GM19023 (cell line): Measurements from ENCODE around the gene SMIM33.
A peak's percentile ranks its signal among the peaks of the same experiment; 100 is the strongest.
"Not testable (repeated sequence)": the region's sequence is repeated elsewhere in the genome, so short reads cannot be mapped to it uniquely, and the experiment has no call there.

Source experiments
- ATAC-seq: cut with Tn5 transposase; IDR thresholded peaks from one replicate; pipeline ENCODE4 v1.9.1; 2021; ENCODE audit warnings: mild to moderate bottlenecking, moderate library complexity; ENCODE audit not compliant: unreplicated experiment

The SMIM33 gene

DNA sequence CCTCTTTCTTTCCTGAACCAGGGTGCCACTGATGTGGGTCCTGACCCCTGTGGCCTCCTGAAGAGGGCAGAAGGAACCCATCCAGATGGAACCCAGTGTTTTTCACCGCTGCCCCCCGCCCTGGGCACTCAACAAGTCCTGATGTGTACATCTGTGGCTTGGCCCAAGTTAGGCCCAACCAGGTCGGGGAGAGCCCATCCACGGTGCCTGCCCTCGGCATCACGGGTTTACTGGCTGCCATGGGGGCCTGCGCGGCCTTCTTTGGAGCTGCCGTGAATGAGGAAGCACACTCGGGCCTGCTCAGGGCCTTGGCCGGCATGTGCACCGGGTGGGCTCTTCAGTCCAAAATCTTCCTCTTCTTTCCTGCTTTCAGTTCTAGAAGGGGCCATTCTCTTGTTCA lies 14.0 kb upstream of the SMIM33 start:
- ATAC-seq: no peak

DNA sequence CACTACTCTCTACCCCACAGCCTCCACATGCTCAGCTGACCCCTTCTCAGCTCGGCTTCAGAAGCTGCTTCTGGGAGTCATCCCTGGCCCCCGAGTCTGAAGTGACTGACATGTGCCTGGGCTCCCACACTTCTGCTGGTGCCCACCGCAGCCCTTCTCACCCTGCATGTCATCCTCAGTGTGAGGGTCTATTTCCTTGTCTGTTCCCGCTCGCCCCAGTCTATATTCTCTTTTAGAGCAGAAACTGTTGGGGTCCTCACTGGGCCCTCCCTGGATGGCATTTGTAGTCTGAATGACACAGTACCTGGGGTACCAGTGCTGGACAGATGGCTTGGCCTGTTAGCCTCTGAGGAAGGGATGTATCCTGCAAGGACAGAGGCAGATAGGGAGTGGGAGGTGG lies 13.6 kb upstream of the SMIM33 start:
- no peak for ATAC-seq

DNA sequence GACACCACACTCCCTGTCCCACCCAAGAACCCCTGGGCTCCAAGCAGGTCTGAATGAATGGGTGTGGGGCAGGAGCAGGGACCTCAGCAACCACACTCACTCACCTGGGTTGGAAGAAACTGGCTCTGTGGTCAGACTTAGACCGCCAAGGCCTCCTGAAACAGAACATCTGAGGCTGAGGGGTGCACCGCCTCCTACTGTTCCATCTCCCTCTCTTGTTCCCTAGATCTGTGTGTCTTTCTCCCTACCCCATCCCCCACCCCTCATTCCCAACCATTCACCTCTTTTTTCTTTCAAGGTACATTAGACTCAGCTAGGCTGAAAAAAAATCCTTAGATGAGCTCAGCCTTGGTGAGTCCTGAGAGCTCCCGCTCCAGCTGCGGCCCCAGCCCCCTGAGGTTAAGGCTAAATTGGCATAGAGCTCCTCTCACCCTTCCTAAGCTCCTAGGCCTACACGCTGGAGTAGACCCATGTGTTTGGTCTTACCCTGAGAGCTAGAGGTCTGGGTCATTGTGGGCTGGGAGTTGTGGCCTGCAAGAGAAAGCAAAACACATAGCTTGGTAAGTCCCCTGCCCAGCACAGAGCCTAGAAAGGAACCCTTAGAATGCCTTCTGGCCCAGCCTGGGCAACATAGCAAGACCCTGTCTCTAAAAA lies 13.0 kb upstream of the SMIM33 start:
- peak; percentile 35 for ATAC-seq

DNA sequence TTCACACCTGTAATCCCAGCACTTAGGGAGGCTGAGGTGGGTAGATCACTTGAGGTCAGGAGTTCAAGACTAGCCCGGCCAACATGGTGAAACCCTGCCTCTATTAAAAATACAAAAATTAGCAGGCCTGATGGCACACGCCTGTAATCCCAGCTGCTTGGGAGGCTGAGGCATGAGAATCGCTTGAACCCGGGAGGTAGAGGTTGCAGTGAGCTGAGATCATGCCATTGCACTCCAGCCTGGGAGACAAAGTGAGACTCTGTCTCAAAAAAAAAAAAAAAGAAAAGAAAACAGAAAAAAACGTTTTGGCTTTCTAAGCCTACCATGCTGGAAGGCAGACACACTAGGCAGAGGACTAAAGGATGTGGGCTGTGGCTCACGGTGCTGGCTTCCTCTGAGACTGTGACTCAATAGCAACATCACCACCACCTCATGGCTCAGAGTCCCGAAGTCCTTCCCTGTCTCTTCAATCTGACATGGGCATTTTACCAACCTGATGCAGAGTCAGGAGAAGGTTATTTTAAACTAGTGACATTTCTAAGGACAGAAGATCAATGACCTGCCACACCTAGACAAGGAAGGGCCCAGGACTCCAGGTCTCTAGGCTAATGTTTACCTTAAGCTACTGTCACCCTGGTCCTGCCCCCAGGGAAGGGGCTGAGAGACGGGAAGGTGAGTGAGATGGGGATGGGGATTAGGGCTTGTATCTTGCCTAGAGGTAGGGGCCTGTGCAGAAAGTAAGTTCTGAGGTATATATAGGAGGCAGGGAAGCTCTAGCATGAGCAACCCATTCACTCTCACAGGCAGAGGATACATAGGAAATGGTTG lies 12.0 kb upstream of the SMIM33 start:
- peak; percentile 45 for ATAC-seq

DNA sequence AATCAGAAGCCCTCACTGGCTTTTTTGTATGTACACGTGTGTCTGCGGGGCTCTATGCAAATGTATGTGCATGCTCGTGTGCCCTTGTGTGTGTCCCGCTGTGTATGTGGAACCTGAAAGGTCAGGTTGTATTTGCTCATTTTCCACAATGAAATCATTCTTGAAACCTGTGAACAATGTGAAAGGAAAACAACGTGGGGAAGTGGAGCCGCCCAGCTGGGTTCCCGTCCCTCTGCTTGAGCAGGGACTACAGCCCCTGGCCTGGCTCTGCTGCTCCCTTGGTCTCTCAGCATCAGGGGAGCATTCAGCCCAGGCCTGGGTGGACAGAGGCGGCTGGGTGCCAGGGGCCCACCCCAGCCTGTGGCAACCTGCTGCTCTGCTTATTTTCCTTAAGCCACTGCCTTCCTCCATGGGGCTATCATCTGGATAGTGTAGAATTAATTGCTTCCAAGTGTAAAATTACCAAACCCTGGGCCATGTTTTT lies 11.3 kb upstream of the SMIM33 start:
- ATAC-seq: peak; percentile 36

DNA sequence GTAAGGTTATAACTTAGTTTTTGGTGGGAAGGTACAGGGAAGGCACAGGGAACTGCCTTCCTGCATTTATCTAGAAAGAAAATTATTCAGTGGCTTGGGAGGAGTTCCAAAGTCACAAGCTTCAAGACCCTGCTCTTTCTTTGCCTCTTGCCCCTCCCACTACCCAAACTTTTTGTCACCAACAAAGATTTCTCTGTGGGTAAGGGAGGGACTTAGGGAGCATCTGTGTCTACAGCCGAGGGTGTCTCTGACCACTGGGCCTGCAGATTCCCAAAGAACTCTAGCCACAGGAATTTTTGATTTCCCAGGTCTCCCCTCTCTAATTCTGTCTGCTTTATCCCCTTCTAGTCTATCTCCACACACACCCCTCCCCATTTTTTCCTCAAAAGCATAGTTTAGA lies 10.3 kb upstream of the SMIM33 start:
- ATAC-seq: no peak

DNA sequence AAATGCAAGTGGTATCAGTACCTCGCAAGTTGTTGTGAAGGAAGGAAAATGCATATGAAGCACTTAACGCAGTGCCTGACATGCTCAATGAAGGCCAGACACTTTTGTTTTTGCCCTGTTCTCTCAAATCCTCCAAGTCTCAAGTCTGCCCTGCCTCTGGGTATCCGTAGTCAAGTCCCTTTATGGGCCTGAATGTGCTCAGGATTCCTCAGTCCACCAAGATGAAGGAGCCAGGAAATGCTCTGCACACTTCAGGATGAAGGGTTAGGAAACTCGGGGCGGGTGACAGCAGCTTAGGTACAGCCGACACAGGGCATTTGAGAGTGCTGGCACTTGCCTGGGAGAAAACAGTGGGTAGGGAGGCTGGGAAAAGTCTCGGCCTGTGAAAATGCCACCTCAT lies 9.6 kb upstream of the SMIM33 start:
- no peak for ATAC-seq

DNA sequence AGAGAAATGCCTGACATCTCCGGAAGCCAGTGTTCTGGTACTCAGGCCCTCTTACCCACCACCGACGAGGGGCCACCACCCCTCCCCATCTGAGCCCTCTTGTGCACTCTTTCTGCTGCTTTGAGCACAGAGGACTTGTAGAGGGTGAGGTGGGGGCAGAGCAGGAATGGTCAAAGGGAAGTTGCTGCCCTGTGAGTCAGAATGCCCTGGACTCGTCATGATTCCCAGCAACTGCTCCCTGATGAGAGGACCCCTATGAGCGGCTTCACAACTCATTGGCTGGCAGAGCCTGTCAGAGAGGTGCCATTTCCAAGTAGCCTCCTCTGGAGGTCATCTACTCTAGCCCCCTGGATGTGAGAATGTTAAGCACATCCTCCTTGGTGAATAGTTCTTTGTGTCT lies 9.1 kb upstream of the SMIM33 start:
- no peak for ATAC-seq

DNA sequence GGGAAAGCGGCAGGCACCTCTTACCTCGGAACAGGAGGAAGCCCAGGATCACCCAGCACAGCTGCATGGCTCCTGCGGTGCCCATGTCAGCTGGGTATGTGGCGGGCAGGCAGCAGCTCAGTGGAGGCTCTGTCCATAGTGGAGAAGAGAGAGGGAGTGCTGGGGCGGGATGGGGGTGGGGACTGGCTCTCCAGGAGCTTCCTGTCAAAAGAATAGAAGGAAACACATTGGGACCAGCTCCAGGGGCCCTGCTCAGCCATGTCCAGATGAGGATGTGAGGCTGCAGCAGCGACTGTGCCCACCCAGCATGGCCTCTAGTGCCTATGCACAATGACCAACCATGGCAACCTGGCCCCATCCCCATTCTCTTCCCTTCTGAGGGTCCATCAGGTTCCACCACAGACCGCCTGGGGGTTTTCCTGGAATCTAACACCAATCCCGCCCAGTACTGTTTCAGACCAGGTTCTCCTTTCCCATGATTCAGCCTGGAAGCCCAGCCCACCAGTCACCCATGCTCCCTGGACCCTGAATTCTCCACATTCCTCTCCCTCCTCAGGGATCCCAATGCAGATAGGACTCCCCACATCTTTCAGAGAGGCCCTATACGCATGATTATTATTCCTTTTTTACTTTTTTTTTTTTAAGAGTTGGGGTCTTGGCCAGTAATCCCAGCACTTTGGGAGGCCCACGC lies 8.1 kb upstream of the SMIM33 start, which contains the start of gene ECSCR:
TSS of gene ECSCR (minus strand) at position 158 of the 691 bp plus-strand sequence. CDS start at position 85, 73 bp downstream.
- no peak for ATAC-seq

DNA sequence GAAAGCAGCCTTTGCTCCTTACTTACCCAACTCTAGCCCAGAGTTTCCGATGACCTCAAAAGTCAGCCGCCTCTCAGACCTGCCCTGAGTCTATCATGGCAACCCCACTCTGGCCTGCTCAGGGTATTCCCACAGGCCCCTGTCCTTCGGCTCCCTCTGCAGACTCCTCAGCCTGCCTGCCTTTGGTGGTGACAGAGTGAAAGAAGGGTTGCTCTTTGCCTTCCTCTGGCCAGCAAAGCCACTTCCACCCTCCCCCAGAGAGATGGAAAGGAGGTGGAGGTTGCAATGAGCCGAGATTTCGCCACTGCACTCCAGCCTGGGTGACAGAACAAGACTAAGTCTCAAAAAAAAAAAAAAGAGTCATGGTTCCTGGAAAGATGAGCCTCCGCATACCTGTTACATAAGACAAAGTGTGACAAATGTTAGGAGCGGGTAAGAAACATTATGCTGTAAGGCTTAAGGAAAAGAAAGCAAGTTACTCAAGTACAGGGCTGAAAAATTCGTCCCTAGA lies 2.3 kb upstream of the SMIM33 start:
- ATAC-seq: no peak

DNA sequence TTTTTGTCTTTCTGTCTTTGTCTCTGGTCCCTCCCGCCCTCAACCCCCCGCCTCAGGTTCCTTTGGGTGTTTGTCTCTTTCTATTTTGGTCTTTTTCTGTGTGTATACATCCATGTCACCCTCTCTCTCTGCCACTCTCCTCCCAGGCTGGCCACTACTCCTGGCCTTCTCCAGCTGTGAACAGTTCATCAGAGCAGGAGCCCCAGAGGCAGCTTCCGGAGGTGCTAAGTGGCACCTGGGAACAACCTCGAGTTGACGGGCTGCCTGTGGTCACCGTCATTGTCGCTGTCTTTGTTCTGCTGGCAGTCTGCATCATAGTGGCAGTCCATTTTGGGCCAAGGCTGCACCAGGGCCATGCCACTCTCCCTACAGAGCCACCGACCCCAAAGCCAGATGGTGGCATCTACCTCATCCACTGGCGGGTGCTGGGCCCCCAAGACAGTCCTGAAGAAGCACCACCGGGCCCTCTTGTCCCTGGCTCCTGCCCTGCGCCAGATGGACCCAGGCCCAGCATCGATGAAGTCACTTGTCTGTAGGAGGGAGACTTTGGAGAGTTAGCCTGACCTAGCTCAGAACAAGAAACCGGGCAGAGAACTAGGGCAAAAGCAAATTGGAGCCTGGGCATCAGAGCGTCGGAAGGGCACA lies 1.7 kb downstream of the SMIM33 start:
- ATAC-seq: no peak

DNA sequence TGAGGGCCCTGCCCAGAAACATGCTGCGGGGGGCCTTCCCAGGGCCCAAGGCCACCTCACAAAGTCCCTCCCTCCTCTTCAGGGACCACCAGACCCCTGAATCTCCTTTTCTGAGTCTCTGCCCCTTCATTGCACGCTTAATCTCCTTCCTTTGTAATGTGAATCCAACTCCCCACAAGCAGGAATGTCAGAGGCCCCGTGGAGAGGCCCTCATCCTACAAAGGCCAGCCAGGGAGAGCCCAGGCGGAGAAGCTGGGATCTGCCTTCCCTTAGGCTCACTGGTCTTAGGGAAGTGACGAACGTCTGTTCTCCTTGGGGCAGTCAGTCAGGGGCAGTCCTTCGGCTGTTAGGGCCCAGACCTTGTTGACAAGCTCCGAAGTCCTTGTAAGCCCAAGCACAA lies 2.3 kb downstream of the SMIM33 start:
- ATAC-seq: no peak

DNA sequence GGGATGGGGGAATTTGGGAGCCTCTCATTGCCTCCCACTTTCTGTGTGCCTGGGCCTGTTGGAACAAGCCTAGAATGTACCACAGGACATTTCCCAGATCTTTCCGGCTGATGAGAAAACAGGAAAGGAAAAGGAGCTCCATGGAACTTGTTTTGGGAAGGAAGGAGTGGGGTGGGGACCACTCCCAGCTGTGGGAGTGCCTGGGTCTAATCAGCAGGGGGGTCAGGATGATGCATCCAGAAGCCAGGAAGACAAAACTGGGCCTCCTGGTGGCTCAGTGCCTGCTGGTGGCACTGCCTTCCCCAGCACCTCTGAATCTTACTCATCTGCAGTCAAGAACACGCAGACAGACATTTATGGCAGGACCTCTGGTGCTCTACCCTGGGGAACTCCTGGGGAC lies 2.8 kb downstream of the SMIM33 start:
- no peak for ATAC-seq

DNA sequence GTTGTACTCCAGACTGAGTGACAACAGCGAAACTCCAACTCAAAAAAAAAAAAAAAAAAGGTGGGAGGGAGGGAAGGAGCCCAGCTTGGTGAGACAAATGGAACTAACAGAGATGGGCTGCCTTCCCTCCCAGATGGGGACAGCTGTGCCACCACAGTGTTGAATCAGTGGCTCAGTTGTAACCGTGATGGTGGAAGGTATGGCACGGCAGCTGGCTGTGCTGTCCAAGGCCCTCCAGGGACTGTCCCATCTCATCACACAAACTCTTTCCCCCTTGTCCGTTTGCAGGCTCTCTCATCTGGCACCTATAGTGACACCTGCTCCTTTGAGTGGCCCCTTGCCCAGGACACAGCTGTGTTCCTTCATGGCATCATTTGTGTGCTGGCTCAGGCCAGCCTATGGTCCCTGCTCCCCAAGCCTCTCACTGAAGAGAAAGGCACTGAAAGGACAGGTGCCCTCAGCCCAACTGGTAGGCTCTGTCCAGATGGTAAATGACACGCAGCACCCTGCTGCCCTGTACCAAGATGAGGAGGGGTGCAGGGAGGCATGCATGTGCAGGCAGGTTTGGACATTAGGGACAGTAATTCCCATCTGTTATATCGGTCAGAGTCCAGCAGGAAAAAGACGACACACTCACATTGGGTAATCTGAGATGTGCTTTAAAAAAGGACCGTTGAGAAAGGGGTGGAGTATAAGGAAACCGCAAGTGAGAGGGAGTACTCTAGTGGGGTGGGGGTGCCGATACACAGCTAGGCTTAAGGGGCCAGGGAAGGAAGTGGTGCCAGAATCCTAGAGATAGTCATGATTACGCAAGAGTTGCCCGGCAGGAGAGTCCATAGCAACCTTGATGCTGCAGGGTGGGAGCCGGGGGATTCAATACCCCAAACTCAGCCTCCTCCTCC lies 4.3 kb downstream of the SMIM33 start:
- no peak for ATAC-seq

DNA sequence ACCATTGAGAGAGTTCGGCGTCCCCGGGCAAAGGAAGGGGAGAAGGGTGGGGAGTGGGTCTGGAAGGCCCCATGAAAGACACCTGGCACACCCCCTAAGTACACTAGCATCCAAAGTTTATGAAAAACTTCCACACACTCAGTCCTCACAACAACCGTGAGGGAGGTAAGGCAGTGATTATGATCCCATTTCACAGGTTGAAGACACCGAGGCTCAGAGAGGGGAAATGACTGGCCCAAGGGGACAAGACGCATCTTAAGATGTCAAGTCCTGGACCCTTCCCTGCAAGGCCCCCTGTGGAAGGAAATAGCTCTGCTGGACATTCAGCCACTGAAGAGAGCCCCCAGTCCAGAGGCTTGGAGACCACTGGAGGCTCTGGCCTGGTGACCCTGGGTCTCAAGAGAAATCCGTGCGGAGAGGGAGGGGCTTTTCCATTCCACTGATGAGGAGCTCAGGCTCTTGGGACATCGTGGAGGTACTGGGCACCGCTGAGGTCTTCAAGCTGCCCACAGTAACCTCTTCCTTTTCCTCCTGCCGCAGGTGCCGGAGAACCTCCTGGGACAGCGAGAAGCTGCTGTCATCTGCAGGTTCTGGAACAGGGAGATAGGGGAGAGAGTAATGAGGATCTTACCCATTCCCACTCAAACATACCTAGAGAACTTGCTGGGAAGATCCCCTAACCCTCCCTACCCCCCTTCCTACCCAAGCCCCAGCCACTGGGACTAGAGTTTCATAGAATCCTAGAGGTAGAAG lies 5.2 kb downstream of the SMIM33 start:
- ATAC-seq: no peak

DNA sequence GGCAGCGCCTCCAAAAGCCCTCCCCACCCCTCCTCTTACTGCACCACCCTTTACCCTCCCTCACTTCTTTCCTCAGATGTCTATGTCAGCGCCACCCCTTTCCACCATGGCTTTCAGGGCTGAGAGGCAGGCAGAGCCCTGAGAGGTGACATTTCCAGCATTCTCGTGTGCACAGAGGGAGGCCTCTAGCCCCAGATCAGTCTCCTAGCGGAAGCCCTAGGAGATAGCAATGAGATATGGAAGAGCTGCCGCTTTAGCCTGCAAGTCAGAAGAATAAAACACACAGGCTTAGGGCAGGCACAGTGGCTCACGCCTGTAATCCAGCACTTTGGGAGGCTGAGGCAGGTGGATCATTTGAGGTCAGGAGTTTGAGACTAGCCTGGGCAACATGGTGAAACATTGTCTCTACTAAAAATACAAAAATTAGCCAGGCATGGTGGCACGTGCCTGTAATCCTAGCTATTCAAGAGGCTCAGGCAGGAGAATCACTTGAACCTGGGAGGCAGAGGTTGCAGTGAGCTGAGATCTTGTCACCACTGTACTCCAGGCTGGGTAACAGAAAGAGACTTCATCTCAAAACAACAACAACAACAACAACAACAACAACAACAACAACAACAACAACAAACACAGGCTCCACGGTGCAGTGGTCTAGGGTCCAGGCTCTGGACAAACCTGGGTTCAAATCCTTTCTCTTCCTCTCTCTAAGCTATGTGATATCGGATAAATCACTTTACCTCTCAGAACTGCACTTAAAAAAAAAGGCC lies 8.0 kb downstream of the SMIM33 start:
- not testable (repeated sequence) for ATAC-seq

DNA sequence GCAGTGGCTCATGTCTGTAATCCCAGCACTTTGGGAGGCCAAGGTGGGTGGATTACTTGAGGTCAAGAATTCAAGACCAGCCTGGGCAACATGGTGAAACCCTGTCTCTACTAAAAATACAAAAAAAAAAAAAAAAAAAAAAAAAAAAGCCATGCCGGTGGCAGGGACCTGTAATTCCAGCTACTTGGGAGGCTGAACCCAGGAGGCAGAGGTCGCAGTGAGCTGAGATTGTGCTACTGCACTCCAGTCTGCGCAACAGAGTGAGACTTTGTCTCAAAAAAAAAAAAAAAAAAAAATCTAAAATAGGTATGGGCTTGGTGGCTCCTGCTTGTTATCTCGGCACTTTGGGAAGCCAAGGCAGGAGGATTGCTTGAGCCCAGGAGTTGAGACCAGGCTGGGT lies 8.9 kb downstream of the SMIM33 start:
- not testable (repeated sequence) for ATAC-seq

DNA sequence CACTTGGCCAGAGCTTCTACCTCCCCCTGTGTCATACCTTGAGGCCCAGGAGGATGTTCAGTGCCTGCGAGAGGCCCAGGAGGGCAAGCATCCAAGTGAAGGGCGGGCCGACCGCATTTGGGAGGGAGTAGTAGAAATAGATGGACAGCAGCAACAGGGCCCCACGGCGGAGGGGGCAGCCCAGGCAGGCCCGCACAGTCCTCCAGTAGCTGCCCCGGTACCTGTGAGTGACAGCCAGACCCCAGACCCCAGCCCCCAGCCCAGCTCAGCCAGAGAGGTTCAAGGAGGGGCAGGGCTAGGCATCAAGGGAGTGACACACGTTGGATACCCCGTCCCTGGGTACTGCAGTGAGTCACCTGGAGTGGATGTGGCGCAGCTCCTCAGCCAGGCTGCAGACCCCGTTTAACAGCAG lies 10.3 kb downstream of the SMIM33 start:
- no peak for ATAC-seq
